GM12878 (cell line): ENCODE results near the gene LIF. TPM values are rescaled to one million over a fixed set of nuclear protein-coding genes. Genes with fewer than 3 reads are reported as not detected.

Experiments used
- ATAC-seq: fragments of 200-7000 bp; cut with Tn5 transposase; 3 replicates; pipeline ENCODE4 v1.9.1; 2020; ENCODE audit warnings: mild to moderate bottlenecking, moderate library complexity
- BruUV-seq: library from RNA; stranded (reverse); fragments of 400-500 nt; replicated peaks from 2 replicates; lab custom pipeline; 2021; lab: Mats Ljungman, UMichigan
- CTCF ChIA-PET: fragments of 300-600 bp; sonication (Branson Sonifier 250); formaldehyde crosslinking; extraction: SDS; loops from one replicate; lab custom pipeline; 2021; ENCODE audit warnings: inconsistent platforms; lab: Yijun Ruan, JAX
- POLR2A ChIA-PET: fragments of 350-600 bp; formaldehyde crosslinking; extraction: SDS; loops from one replicate; lab custom pipeline; 2021; ENCODE audit warnings: inconsistent platforms; lab: Charles Lee
- RAD21 ChIA-PET: fragments of 300-600 bp; sonication (Branson Sonifier 250); formaldehyde crosslinking; loops from one replicate; lab custom pipeline; 2023; ENCODE audit warnings: antibody characterized with exemption; ENCODE audit not compliant: unreplicated experiment; lab: Charles Lee
- SMC1A ChIA-PET: fragments of 300-600 bp; sonication (Branson Sonifier 250); formaldehyde crosslinking; loops from one replicate; lab custom pipeline; 2023; ENCODE audit not compliant: unreplicated experiment, uncharacterized antibody; lab: Charles Lee
- DNase-seq: peaks from one replicate; pipeline ENCODE4 v3.0.0-alpha.2; 2011; ENCODE audit warnings: low read depth, low spot score
- FAIRE-seq: peaks from 3 replicates; lab custom pipeline; 2011; peaks lifted over from hg19 to GRCh38; lab: Jason Lieb, UNC
- H2AFZ ChIP-seq: 2 replicates; pipeline ENCODE4 v1.6.0; 2011; ENCODE audit warnings: low read depth, low read length, control low read depth; ENCODE audit not compliant: control insufficient read depth
- H3K27ac ChIP-seq: 2 replicates; pipeline ENCODE4 v1.5.1; 2011; ENCODE audit warnings: control low read depth; ENCODE audit not compliant: control insufficient read depth, insufficient read depth
- H3K27me3 ChIP-seq, 2 experiments: replicated peaks in 1 of 2; 2 replicates each; pipeline versions ENCODE4 v1.6.0 to v1.6.1; 2011; ENCODE audit warnings: low read length in 1 of 2; ENCODE audit not compliant: control insufficient read depth in 2 of 2, insufficient read depth in 2 of 2
- H3K36me3 ChIP-seq, 2 experiments: 2 replicates each; pipeline ENCODE4 v1.5.1; 2011; ENCODE audit warnings: low read length in 1 of 2; ENCODE audit not compliant: control insufficient read depth in 2 of 2, insufficient read depth in 2 of 2
- H3K4me1 ChIP-seq: 2 replicates; pipeline ENCODE4 v1.6.1; 2011; ENCODE audit warnings: mild to moderate bottlenecking, low read length, moderate library complexity, mixed read lengths; ENCODE audit not compliant: control insufficient read depth, insufficient read depth
- H3K4me2 ChIP-seq: 2 replicates; pipeline ENCODE4 v1.6.0; 2011; ENCODE audit warnings: control low read depth; ENCODE audit not compliant: control insufficient read depth, insufficient read depth
- H3K4me3 ChIP-seq: fragments of 200-600 bp; sonication (generic); 2 replicates; pipeline ENCODE4 v1.5.1; 2016
- H3K79me2 ChIP-seq: 2 replicates; pipeline ENCODE4 v1.6.0; 2011; ENCODE audit warnings: low read length; ENCODE audit not compliant: control insufficient read depth, insufficient read depth
- H3K9ac ChIP-seq: 2 replicates; pipeline ENCODE4 v1.8.0; 2011; ENCODE audit warnings: low read length, control low read depth, mixed read lengths; ENCODE audit not compliant: control insufficient read depth, insufficient read depth
- H3K9me3 ChIP-seq: replicated peaks from 3 replicates; pipeline ENCODE4 v1.5.1; 2011; ENCODE audit warnings: mild to moderate bottlenecking, low read length; ENCODE audit not compliant: control insufficient read depth, insufficient read depth
- H4K20me1 ChIP-seq: 2 replicates; pipeline ENCODE4 v1.6.0; 2011; ENCODE audit not compliant: control insufficient read depth, insufficient read depth
- CBX5 ChIP-seq: sonication (generic); IDR thresholded peaks from 2 replicates; pipeline ENCODE4 v1.6.1; 2016; ENCODE audit warnings: low read depth, moderate library complexity, mild to moderate bottlenecking, inconsistent platforms
- CHD2 ChIP-seq: IDR thresholded peaks from 2 replicates; pipeline ENCODE4 v1.6.1; 2011; ENCODE audit warnings: low read depth, low read length, improper control_type of control experiment, borderline replicate concordance
- EED ChIP-seq: sonication (generic); IDR thresholded peaks from 2 replicates; pipeline ENCODE4 v1.6.1; 2016; ENCODE audit warnings: antibody characterized with exemption, low read depth
- IKZF2 ChIP-seq, 2 experiments: fragments of 450-650 bp; IDR thresholded peaks; 2 replicates each; pipeline ENCODE4 v1.6.1; 2017; ENCODE audit warnings: mild to moderate bottlenecking in 2 of 2, moderate library complexity in 2 of 2
- JUND ChIP-seq: IDR thresholded peaks from 2 replicates; pipeline ENCODE4 v1.6.1; 2012; ENCODE audit warnings: low read depth, mild to moderate bottlenecking, low read length, improper control_type of control experiment, moderate library complexity
- MYB ChIP-seq: fragments of 150-350 bp; IDR thresholded peaks from 2 replicates; pipeline ENCODE4 v1.6.1; 2014; ENCODE audit warnings: mild to moderate bottlenecking, low read depth, low read length, borderline replicate concordance
- NFXL1 ChIP-seq: fragments of 450-650 bp; IDR thresholded peaks from 2 replicates; pipeline ENCODE4 v1.6.1; 2017; ENCODE audit warnings: antibody characterized with exemption, mild to moderate bottlenecking, borderline replicate concordance
- POLR2A ChIP-seq: IDR thresholded peaks from 2 replicates; pipeline ENCODE4 v1.6.1; 2011; ENCODE audit warnings: low read depth, mild to moderate bottlenecking, low read length
- POU2F2 ChIP-seq: IDR thresholded peaks from 3 replicates; pipeline ENCODE4 v1.6.1; 2011; ENCODE audit warnings: low read depth, mild to moderate bottlenecking, low read length, borderline replicate concordance
- SIN3A ChIP-seq: IDR thresholded peaks from 2 replicates; pipeline ENCODE4 v1.6.1; 2012; ENCODE audit warnings: low read depth, low read length, improper control_type of control experiment
- SMARCA5 ChIP-seq: fragments of 450-650 bp; IDR thresholded peaks from 2 replicates; pipeline ENCODE4 v1.6.1; 2017; ENCODE audit warnings: mild to moderate bottlenecking
- WRNIP1 ChIP-seq: IDR thresholded peaks from 2 replicates; pipeline ENCODE4 v1.6.1; 2011; ENCODE audit warnings: low read depth, low read length, improper control_type of control experiment, borderline replicate concordance
- ZNF207 ChIP-seq: fragments of 450-650 bp; IDR thresholded peaks from 2 replicates; pipeline ENCODE4 v1.6.1; 2014; ENCODE audit warnings: antibody characterized with exemption, mild to moderate bottlenecking, borderline replicate concordance
- ZNF217 ChIP-seq: fragments of 450-650 bp; IDR thresholded peaks from 2 replicates; pipeline ENCODE4 v1.6.1; 2017; ENCODE audit warnings: antibody characterized with exemption, mild to moderate bottlenecking
- ZNF24 ChIP-seq: fragments of 450-650 bp; IDR thresholded peaks from 2 replicates; pipeline ENCODE4 v1.6.1; 2017; ENCODE audit warnings: antibody characterized with exemption, mild to moderate bottlenecking
- WGBS: methylation state at CpG from one replicate; pipeline ENCODE4 v1.1.6; 2016; ENCODE audit warnings: low lambda C conversion rate; ENCODE audit not compliant: insufficient replicate concordance, insufficient coverage; ENCODE audit errors: missing lambda C conversion rate; 5-methylcytosine and 5-hydroxymethylcytosine counted together
- in situ Hi-C: fragments of 300-500 bp; cut with MboI; formaldehyde crosslinking; loops from 9 replicates; pipeline ENCODE4 v1.14.3; 2018; ENCODE audit warnings: mixed read lengths
- intact Hi-C: fragments of 100-400 bp; cut with micrococcal nuclease; formaldehyde crosslinking; loops from one replicate; pipeline ENCODE4 v1.14.2; 2022; ENCODE audit not compliant: unreplicated experiment
- polyA plus RNA-seq, 11 experiments: library from polyadenylated mRNA; depleted of rRNA in 4 of 11; unstranded in 6 of 11; stranded (reverse) in 5 of 11; fragments of >200 nt; fragmentation: Nextera tagmentation in 4 of 11; fragmentation: Illumina TruSeq in 1 of 11; extraction: Ambion mirVana in 4 of 11; extraction: Trizol in 1 of 11; gene quantifications; 1 replicate in 1 of 11; 2 replicates in 10 of 11; pipeline versions ENCODE4 v1.2.1 to v1.2.3, GENCODE V29; 2011 to 2016; ENCODE audit warnings: inconsistent platforms in 2 of 11, missing spikeins in 2 of 11, low read depth in 1 of 11
- total RNA-seq, 4 experiments: library from RNA; depleted of rRNA in 3 of 4; stranded (reverse); fragments of >200 nt in 3 of 4; fragmentation: Illumina TruSeq in 1 of 4; extraction: Trizol in 1 of 4; gene quantifications; 2 replicates each; pipeline versions ENCODE4 v1.2.1 to v1.2.3, GENCODE V29; 2013 to 2021
- TF ChIP-seq, protein P1 (sequence below): fragments of 450-650 bp; IDR thresholded peaks from 2 replicates; pipeline ENCODE4 v1.6.1; 2017; ENCODE audit warnings: antibody characterized with exemption, mild to moderate bottlenecking, moderate library complexity
- TF ChIP-seq, protein P2 (sequence below): fragments of 450-650 bp; formaldehyde crosslinking; IDR thresholded peaks from 2 replicates; pipeline ENCODE4 v1.5.0; 2022; ENCODE audit warnings: mild to moderate bottlenecking, missing genetic modification characterization

LIF gene
- total and polyA plus RNA-seq, 10 of the 15 experiments (the other 5 are each of a cell fraction or from before 2014, with no cell fraction given), result 0.05 to 3.4 (median 0.97) TPM

DNA sequence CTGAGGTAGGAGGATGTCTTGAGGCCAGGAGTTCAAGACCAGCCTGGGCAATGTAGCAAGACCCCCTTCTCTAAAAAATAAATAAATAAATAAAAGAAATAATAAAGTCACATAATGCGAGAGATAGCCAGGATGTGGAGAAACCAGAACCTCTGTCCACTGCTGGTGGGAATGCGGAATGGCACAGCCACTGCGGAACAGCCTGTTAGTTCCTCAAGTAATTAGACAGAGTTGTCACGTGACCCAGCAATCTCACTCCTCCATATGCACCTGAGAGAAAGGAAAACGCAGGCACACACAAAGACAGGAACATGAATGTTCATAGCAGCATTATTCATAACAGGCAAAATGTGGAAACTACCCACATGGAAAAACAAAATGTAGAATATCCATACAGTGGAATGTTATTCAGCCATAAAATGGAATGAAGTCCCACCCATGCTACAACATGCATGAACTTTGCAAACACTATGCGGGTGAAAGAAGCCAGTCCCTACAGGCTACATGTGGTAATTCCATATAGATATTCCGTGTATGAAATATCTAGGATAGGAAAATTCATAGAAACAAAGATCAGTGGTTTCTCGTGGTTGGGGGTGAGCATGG is 27.4 kb downstream of the LIF start (continued):
- no peak for TF ChIP-seq ZNF24
- TF ChIP-seq CBX5, result no peak
- TF ChIP-seq POU2F2, result no peak
- TF ChIP-seq NFXL1, result no peak
- TF ChIP-seq, all 136 proteins: peak for 0

DNA sequence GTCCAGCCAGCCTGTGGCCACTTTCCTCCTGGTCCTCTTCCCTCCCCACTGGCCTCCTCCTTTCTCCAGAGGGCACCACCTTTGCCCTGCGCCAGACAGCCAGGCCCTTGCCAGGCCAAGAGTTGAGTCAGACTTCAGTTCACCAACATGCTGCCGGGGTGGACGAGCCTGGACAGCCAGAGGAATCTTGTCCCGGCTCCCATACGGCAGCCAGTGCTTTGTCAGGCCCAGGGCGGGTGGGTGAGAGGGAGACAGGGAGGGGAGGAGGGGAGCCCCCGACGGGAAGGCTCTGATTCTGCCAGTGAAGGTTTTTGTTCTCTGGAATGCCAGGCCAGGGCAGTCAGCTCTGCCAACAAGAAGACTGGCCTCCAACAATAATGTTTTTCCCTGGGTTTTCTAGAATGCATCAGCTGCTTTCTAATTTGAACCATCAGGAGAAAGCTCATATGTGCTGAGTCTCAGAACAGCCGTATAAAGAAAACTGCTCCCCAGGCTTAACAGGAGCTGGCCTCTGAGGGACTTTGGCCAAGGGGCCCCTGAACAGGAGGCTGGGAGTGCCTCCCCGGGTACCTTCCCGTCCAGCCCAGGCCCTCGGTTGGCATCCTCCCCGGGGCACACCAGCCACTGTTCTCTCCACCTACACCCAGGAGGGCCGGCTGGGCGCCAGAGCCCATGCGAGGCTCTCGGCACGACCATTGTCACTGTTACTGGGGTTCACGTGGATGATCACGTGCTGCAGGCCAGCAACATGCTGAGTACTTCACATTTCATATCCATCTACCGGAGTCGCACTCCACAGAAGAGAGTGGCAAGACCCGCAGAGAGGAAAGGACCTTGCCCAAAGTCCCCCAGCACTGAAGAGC is 28.6 kb downstream of the LIF start:
- POLR2A ChIA-PET, result no interaction called here
- RAD21 ChIA-PET, result interaction anchor here (1.0 kb wide), 1 partner anchor 70 kb away, joined by 3 read pairs; no protein-coding TSS in a partner anchor
- Histone ChIP-seq H4K20me1 (no peaks in the 10 kb centered on the region), H3K4me3 (no peak overlapping the region), H3K79me2 (no peaks in the 10 kb centered on the region), H3K27ac (no peak overlapping the region), H3K4me2 (no peak overlapping the region), H2AFZ (no peak overlapping the region), H3K9me3 (no peaks in the 10 kb centered on the region), H3K36me3 (no peaks in the 10 kb centered on the region), H3K9ac (no peak overlapping the region), H3K27me3 (no peaks in the 10 kb centered on the region), H3K4me1 (peaks cover 17% of the 10 kb centered on the region)
- no TSS peak for BruUV-seq
- CTCF ChIA-PET, result interaction anchor here (1.4 kb wide), 1 partner anchor 43 kb away, joined by 3 read pairs; no protein-coding TSS in a partner anchor
- WGBS, result 79% methylated on average over 21 of the region's 23 CpGs
- in situ Hi-C loops (no loop called here), intact Hi-C loops (no loop called here)
- DNase-seq, result no peak
- no peak for ATAC-seq
- FAIRE-seq, result no peak
- SMC1A ChIA-PET, result no interaction called here
- TF ChIP-seq ZNF207 (no peak), SIN3A (no peak), MYB (no peak), IKZF2 (IDR thresholded peaks at IDR 0.05) (no peak), SMARCA5 (no peak), CHD2 (no peak), POLR2A (no peak), EED (no peak), WRNIP1 (no peak), JUND (no peak), ZNF217 (no peak)
- TF ChIP-seq, protein P1, sequence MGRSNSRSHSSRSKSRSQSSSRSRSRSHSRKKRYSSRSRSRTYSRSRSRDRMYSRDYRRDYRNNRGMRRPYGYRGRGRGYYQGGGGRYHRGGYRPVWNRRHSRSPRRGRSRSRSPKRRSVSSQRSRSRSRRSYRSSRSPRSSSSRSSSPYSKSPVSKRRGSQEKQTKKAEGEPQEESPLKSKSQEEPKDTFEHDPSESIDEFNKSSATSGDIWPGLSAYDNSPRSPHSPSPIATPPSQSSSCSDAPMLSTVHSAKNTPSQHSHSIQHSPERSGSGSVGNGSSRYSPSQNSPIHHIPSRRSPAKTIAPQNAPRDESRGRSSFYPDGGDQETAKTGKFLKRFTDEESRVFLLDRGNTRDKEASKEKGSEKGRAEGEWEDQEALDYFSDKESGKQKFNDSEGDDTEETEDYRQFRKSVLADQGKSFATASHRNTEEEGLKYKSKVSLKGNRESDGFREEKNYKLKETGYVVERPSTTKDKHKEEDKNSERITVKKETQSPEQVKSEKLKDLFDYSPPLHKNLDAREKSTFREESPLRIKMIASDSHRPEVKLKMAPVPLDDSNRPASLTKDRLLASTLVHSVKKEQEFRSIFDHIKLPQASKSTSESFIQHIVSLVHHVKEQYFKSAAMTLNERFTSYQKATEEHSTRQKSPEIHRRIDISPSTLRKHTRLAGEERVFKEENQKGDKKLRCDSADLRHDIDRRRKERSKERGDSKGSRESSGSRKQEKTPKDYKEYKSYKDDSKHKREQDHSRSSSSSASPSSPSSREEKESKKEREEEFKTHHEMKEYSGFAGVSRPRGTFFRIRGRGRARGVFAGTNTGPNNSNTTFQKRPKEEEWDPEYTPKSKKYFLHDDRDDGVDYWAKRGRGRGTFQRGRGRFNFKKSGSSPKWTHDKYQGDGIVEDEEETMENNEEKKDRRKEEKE, result no peak
- TF ChIP-seq, protein P2, sequence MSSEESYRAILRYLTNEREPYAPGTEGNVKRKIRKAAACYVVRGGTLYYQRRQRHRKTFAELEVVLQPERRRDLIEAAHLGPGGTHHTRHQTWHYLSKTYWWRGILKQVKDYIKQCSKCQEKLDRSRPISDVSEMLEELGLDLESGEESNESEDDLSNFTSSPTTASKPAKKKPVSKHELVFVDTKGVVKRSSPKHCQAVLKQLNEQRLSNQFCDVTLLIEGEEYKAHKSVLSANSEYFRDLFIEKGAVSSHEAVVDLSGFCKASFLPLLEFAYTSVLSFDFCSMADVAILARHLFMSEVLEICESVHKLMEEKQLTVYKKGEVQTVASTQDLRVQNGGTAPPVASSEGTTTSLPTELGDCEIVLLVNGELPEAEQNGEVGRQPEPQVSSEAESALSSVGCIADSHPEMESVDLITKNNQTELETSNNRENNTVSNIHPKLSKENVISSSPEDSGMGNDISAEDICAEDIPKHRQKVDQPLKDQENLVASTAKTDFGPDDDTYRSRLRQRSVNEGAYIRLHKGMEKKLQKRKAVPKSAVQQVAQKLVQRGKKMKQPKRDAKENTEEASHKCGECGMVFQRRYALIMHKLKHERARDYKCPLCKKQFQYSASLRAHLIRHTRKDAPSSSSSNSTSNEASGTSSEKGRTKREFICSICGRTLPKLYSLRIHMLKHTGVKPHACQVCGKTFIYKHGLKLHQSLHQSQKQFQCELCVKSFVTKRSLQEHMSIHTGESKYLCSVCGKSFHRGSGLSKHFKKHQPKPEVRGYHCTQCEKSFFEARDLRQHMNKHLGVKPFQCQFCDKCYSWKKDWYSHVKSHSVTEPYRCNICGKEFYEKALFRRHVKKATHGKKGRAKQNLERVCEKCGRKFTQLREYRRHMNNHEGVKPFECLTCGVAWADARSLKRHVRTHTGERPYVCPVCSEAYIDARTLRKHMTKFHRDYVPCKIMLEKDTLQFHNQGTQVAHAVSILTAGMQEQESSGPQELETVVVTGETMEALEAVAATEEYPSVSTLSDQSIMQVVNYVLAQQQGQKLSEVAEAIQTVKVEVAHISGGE (CRISPR knock-in tag), result no peak
